HepG2 (cell line): ENCODE data around the gene CPNE2. TPM values are rescaled to one million over a fixed set of nuclear protein-coding genes. Genes with fewer than 3 reads are reported as not detected.

Source experiments
- CCDC6 ChIP-seq: sonication (generic); formaldehyde crosslinking; IDR thresholded peaks from 2 replicates; pipeline ENCODE4 v1.8.1; 2022; ENCODE audit warnings: mild to moderate bottlenecking, missing genetic modification reagents, moderate library complexity
- ELF4 ChIP-seq: sonication (generic); formaldehyde crosslinking; IDR thresholded peaks from 2 replicates; pipeline ENCODE4 v1.5.0; 2020; ENCODE audit warnings: missing genetic modification reagents, mild to moderate bottlenecking, moderate library complexity, borderline replicate concordance
- HNF4G ChIP-seq, 2 experiments: sonication (generic) in 1 of 2; formaldehyde crosslinking in 1 of 2; IDR thresholded peaks; 2 replicates each; pipeline versions ENCODE4 v1.4.0 to v1.6.1; 2011 to 2020; ENCODE audit warnings: borderline replicate concordance in 2 of 2, low read depth in 2 of 2, mild to moderate bottlenecking in 2 of 2, low read length in 1 of 2, missing genetic modification reagents in 1 of 2, moderate library complexity in 1 of 2
- MAZ ChIP-seq, 2 experiments: sonication (generic) in 1 of 2; formaldehyde crosslinking in 1 of 2; IDR thresholded peaks; 2 replicates each; pipeline versions ENCODE4 v1.5.0 to v1.6.1; 2012 to 2020; ENCODE audit warnings: low read depth in 2 of 2, mild to moderate bottlenecking in 2 of 2, borderline replicate concordance in 1 of 2, improper control_type of control experiment in 1 of 2, low read length in 1 of 2, missing genetic modification reagents in 1 of 2, moderate library complexity in 1 of 2
- NFKBIZ ChIP-seq: IDR thresholded peaks from 2 replicates; pipeline ENCODE4 v1.6.1; 2018; ENCODE audit warnings: missing genetic modification reagents, missing compliant biosample characterization
- SALL1 ChIP-seq: sonication (generic); formaldehyde crosslinking; IDR thresholded peaks from 2 replicates; pipeline ENCODE4 v1.8.0; 2022; ENCODE audit warnings: mild to moderate bottlenecking, missing genetic modification reagents
- ZHX2 ChIP-seq, 2 experiments: sonication (generic) in 1 of 2; formaldehyde crosslinking in 1 of 2; IDR thresholded peaks; 2 replicates each; pipeline versions ENCODE4 v1.6.1 to v1.9.0; 2014 to 2022; ENCODE audit warnings: antibody characterized with exemption in 1 of 2, borderline replicate concordance in 1 of 2, inconsistent platforms in 1 of 2, low read depth in 1 of 2, missing genetic modification reagents in 1 of 2
- ZNF160 ChIP-seq: sonication (generic); formaldehyde crosslinking; IDR thresholded peaks from 2 replicates; pipeline ENCODE4 v1.8.0; 2022; ENCODE audit warnings: mild to moderate bottlenecking, inconsistent platforms, missing genetic modification reagents
- ZNF574 ChIP-seq: sonication (generic); formaldehyde crosslinking; IDR thresholded peaks from 2 replicates; pipeline ENCODE4 v1.4.0; 2020; ENCODE audit warnings: missing genetic modification reagents
- polyA plus RNA-seq, 8 experiments: library from polyadenylated mRNA; depleted of rRNA in 3 of 8; stranded (reverse) in 7 of 8; unstranded in 1 of 8; fragments of >200 nt; fragmentation: Illumina TruSeq in 4 of 8; extraction: Trizol in 4 of 8; gene quantifications; 2 replicates each; pipeline versions ENCODE4 v1.2.1 to v1.2.3, GENCODE V29; 2011 to 2016; ENCODE audit warnings: low read depth in 4 of 8, missing spikeins in 1 of 8, mixed read lengths in 1 of 8; ENCODE audit not compliant: insufficient read depth in 1 of 8
- total RNA-seq, 5 experiments: library from RNA; depleted of rRNA; stranded (reverse); fragments of >200 nt; fragmentation: Illumina TruSeq; extraction: Trizol; gene quantifications; 2 replicates each; pipeline ENCODE4 v1.2.3, GENCODE V29; 2016; ENCODE audit warnings: low read depth in 1 of 5
- TF ChIP-seq, protein P1 (sequence below): sonication (generic); formaldehyde crosslinking; IDR thresholded peaks from 2 replicates; pipeline ENCODE4 v1.4.0; 2020; ENCODE audit warnings: missing genetic modification reagents, borderline replicate concordance

CPNE2 gene
- total and polyA plus RNA-seq, 2 of the 13 experiments (the other 11 are each of a cell fraction or from before 2014, with no cell fraction given) = 10.6 to 23.3 TPM

GRCh38 chr16:57186872-57187854, 94.8 kb downstream of the CPNE2 start (continued):
- TF ChIP-seq SALL1 (CRISPR knock-in tag) (peak; percentile 56; the same call in 1 of the 2 replicates), ELF4 (CRISPR knock-in tag) (peak; percentile 82), ZNF160 (CRISPR knock-in tag) (no peak), MAZ (IDR thresholded peaks at IDR 0.05; ENCODE audit: borderline replicate concordance, low read depth, low read length) (0 out of 2 replicates have a peak, but pooled peaks have one; percentile 23), MAZ (CRISPR knock-in tag; IDR thresholded peaks at IDR 0.05; ENCODE audit: low read depth) (peak; percentile 41; the same call in 1 of the 2 replicates), NFKBIZ (CRISPR knock-in tag) (0 out of 2 replicates have a peak, but pooled peaks have one; percentile 23), HNF4G (IDR thresholded peaks at IDR 0.05; ENCODE audit: borderline replicate concordance, low read depth, low read length) (peak; percentile 68; the same call in 1 of the 2 replicates), HNF4G (CRISPR knock-in tag; IDR thresholded peaks at IDR 0.05; ENCODE audit: borderline replicate concordance, low read depth) (0 out of 2 replicates have a peak, but pooled peaks have one; percentile 42), ZNF574 (CRISPR knock-in tag) (0 out of 2 replicates have a peak, but pooled peaks have one; percentile 20), ZHX2 (IDR thresholded peaks at IDR 0.05; ENCODE audit: low read depth) (0 out of 2 replicates have a peak, but pooled peaks have one; percentile 2), ZHX2 (CRISPR knock-in tag; IDR thresholded peaks at IDR 0.05; ENCODE audit: borderline replicate concordance) (no peak), CCDC6 (CRISPR knock-in tag) (peak; percentile 45; the same call in 1 of the 2 replicates)
- TF ChIP-seq, protein P1, sequence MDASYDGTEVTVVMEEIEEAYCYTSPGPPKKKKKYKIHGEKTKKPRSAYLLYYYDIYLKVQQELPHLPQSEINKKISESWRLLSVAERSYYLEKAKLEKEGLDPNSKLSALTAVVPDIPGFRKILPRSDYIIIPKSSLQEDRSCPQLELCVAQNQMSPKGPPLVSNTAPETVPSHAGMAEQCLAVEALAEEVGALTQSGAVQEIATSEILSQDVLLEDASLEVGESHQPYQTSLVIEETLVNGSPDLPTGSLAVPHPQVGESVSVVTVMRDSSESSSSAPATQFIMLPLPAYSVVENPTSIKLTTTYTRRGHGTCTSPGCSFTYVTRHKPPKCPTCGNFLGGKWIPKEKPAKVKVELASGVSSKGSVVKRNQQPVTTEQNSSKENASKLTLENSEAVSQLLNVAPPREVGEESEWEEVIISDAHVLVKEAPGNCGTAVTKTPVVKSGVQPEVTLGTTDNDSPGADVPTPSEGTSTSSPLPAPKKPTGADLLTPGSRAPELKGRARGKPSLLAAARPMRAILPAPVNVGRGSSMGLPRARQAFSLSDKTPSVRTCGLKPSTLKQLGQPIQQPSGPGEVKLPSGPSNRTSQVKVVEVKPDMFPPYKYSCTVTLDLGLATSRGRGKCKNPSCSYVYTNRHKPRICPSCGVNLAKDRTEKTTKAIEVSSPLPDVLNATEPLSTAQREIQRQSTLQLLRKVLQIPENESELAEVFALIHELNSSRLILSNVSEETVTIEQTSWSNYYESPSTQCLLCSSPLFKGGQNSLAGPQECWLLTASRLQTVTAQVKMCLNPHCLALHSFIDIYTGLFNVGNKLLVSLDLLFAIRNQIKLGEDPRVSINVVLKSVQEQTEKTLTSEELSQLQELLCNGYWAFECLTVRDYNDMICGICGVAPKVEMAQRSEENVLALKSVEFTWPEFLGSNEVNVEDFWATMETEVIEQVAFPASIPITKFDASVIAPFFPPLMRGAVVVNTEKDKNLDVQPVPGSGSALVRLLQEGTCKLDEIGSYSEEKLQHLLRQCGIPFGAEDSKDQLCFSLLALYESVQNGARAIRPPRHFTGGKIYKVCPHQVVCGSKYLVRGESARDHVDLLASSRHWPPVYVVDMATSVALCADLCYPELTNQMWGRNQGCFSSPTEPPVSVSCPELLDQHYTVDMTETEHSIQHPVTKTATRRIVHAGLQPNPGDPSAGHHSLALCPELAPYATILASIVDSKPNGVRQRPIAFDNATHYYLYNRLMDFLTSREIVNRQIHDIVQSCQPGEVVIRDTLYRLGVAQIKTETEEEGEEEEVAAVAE (CRISPR knock-in tag) = peak; percentile 57
